Stimulated activated CD8-positive, alpha-beta memory T cell treated with anti-CD3 and anti-CD28 coated beads, Interleukin-4, amount 100 ng/mL, for 1 hour (primary cell): Measurements from ENCODE around the gene ADPRHL1.
"Not testable (repeated sequence)": the region's sequence is repeated elsewhere in the genome, so short reads cannot be mapped to it uniquely, and the experiment has no call there.

Source experiments
- DNase-seq, 2 donors: peaks; one replicate each; pipeline ENCODE4 v3.0.0-alpha.2; 2020; ENCODE audit warnings: low read depth in 2 of 2, low spot score in 1 of 2

ADPRHL1 gene

DNA sequence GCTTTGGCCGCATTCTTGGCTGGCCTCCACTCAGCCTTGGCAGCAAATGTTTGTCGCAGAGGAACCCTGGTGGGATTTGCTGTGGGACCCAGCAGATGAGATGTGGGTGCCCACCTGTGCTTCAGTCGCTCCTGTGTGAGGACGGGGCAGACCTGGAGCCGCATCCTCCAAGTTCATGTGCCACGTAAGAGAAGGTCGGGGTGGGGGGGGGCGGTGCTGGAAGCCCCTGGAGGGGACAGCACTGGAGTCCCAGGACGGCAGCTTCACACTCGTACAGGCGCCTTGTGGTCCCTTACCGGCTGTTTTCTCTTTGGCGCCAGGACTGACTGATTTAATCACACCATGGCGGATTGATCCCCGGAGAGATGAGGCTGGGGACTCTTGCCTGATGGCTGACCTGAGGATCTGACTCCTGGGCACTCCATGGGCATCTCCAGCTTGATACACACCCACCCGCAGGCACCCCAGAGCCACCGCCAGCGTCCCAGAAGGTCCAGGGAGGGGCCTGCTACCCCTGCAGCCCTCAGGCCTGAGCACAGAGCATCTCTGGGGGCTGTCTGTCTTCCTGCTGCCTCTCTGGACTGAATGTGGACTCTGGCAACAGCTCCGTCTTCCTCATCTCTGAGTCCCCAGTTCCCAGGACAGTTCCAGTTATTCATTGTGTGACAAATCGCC lies 79.3 kb downstream of the ADPRHL1 start:
- no peak for DNase-seq

DNA sequence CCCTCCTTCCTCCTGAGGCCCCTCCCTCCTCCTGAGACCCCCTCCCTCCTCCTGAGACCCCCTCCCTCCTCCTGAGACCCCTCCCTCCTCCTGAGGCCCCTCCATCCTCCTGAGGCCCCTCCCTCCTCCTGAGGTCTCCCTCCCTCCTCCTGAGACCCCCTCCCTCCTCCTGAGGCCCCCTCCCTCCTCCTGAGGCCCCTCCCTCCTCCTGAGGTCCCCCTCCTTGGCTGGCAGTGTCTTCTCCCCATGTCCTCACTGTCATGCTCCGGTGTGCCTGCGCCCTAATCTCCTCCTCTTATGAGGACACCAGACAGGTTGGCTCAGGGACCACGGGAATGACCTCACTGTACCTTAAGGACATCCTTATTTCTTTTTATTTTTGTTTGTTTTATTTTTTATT lies 81.6 kb downstream of the ADPRHL1 start:
- not testable (repeated sequence) for DNase-seq

DNA sequence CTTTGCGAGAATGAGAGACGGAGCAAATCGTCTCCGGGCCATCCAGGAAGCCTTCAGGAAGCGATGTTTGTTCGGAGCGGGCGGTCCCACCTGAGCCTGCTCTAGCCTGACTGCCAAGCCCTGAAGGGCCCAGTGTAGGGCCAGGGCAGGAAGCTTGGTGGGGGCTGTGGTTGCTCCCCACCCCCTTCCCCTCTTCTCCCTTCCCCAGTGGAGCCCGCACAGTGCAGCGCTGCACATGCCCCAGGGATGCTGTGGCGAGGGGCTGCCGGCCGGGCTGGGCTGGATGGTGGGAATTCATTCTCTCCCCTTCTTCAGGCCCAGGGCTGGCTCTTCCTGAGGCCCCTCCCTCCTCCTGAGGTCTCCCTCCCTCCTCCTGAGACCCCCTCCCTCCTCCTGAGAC lies 82.2 kb downstream of the ADPRHL1 start:
- no peak for DNase-seq

DNA sequence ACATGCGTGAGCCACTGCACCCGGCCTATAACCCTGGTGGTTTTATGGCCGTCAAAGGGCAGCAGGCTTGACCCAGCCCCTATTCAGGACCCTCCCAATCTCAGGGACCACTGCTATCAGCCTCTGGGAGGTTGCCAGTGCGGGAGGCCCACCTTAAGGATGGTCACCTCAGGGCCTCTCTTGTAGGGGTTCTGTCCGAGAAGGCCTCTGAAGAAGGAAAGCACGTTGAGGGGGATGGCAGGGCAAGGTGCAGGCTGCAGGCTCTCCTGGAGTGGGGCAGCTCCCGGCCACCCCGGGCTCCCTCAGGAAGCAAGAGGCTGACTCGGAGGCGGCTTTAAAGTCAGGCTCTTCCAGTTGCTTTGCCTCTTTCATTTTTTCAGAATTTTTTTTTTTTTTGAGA lies 83.4 kb downstream of the ADPRHL1 start:
- DNase-seq, result no peak

DNA sequence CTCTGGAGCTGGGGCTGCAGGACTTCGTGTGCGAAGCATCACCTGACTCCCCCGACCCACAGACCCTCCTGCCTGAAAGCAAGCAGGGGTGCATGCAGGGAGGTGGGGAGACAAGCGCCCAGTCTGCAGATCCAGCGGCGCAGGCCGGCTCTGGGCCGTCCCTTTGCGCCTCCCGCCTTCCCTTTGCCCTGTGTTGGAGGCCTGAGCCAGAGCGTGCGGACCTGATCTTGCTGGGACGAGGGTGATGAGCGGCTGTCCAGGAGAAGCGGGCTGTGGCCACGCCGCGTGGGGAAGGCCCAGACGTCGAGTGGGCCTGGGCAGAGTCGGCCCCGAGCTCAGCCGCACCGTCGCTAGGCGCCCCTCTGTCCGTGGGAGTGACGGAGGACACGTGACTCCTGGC lies 84.1 kb downstream of the ADPRHL1 start:
- DNase-seq, result no peak

DNA sequence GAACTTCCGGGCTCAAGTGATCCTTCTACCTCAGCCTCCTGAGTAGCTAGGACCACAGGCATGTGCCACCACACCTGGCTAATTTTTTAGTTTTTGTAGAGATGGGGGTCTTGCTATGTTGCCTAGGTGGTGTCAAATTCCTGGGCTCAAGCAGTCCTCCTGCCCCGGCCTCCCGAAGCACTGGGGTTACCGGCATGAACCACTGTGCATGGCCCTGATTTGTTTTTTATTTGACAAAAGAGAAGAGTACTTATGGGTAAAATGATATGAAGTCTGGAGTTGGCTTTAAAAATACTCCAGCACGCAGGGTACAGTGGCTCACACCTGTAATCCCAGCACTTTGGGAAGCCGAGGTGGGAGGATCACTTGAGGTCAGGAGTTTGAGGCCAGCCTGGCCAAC lies 84.9 kb downstream of the ADPRHL1 start:
- not testable (repeated sequence) for DNase-seq

DNA sequence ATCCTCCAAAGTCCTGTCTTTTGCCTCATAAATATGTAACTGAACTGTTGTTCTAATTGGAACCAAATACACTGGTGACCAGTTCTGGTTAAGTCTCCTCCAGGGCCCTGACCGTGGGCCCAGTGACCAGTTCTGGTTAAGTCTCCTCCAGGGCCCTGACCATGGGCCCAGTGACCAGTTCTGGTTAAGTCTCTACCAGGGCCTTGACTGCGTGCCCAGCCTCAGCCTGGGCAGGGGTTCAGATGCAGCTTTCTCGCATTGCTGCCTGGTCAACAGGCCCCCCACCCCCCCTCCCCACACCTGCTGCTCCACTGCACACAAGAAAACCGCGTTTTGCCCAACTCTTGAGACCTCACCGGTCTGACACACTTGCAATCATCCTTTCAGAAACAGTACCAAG lies 85.5 kb downstream of the ADPRHL1 start:
- DNase-seq, result no peak

DNA sequence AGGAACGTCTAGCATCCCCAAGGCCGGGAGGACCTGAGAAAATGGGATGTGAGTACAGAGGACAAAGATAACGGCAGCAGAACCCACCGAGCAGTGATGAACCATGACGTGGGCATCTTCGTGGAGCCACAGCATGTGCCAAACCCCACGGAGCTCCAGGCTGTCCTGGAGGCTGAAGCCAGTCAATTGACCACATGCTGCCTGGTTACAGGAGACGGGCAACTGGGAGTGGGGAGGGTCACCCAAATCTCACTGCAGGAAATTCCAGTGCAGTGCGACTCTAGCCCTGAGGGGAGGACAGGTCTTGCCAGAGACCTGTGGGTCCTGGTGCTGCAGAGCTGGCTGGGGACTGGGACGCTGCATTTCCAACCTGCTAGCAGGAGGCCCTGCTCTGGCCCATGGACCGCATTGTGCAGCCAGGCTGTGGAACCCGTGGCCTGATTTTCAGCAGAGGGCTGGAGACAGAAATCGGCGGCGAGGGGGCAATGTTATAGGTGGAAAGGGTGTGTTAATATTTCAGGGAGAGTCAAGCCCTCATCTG lies 86.2 kb downstream of the ADPRHL1 start:
- DNase-seq, result no peak

GRCh38 chr13:113365971-113366588 lies 87.2 kb downstream of the ADPRHL1 start:
- DNase-seq, result no peak

DNA sequence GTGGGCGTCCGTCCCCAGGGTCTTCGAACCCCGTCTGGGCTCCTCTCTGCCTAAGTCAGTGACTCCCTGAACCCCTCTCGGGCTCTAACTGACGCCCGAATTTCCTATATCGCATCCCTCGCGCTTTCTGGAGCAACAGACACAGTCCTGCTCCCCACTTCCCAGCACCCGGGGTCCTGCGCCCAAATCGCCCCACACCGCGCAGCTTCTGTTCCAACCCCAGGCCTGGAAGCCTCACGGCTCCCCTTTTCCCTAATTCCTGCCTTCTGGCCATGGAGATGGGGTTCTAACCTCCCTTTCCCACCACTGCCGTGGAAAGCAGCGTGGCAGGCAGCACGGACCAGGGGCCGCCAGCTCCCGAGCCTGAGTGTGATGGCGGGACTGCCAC lies 87.7 kb downstream of the ADPRHL1 start:
- no peak for DNase-seq

DNA sequence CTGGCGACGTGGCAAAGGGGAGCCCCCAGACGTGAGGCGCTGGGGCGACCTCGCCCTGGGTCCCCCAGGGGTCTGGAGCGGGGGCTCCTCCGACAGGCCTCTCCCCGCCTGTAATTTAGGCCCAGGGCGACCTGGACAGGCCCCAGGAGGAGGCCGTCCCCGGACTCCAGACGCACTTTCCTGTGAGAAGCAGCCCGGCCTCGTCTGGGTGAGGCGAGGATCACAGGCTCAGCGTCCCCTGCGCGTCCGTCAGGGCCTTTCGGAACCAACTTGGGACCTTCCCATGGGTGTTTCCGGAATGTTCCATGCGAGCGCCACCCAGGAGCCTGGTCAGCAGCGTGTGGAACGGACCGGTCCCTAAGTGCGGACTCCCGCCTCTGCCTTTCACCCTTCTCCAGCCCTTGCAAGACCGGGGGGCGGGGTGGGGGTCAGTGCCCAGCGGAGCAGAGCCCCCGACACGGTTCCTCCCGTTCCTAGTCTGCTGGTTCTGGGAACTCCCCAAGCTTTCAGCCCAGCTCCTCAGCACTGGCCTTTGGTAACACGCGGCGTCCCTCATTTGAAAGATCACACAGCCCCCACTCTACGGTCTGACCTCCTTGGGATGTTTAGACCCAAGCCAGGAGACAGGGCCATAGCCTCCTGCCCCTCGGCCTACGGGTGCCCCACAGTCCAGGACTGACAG lies 88.2 kb downstream of the ADPRHL1 start:
- DNase-seq, result no peak

- DNase-seq, result no peak
These were observed 88.9 kb downstream of the ADPRHL1 start for GRCh38 chr13:113364311-113364889.

- no peak for DNase-seq
These were observed 91.9 kb downstream of the ADPRHL1 start for GRCh38 chr13:113361406-113361805.

- no peak for DNase-seq
These were observed 92.8 kb downstream of the ADPRHL1 start for GRCh38 chr13:113360446-113360845.

DNA sequence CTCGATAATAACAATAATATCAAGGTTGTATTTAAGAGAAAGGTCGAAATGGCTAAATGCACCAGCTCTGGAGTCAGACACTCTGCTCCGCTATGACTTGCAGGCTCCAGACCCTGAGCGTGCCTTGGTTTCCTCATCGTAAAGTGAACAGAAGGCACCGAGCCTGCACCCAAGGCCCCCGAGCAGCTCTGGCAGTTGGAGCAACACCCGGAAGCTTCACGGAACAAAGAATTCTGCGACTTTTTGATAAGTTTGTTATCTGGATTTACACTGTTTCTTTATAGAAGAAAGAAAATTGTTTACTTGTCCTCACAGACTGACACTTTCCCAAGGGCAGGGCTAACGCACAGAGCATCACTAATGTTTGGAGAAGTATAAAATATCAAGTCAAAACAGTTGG lies 93.7 kb downstream of the ADPRHL1 start:
- no peak for DNase-seq

- no peak for DNase-seq
These were observed 94.6 kb downstream of the ADPRHL1 start for GRCh38 chr13:113358653-113359190.

GRCh38 chr13:113357529-113357928 lies 95.8 kb downstream of the ADPRHL1 start:
- DNase-seq, result no peak

DNA sequence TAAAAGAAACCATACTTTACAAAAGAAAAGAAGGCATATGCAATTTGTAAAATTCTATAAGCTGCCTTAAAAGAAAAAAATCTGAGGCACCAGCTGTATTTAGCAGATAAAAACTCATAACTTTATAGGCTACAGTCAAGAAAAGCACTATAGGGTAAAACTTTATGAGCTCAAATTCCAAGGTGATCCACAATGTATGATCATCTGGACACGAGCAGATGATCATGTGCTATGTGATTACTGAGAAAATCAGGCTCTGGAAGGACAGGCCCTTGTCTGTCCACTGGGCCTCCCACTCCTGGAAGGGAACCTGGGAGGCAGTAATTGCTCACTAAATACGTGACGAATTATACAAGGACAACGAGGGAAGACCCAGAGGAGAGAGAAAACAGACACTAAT lies 96.7 kb downstream of the ADPRHL1 start:
- DNase-seq, result no peak

- no peak for DNase-seq
These were observed 97.7 kb downstream of the ADPRHL1 start for GRCh38 chr13:113355621-113356020.

GRCh38 chr13:113354831-113355610 lies 98.3 kb downstream of the ADPRHL1 start:
- no peak for DNase-seq

DNA sequence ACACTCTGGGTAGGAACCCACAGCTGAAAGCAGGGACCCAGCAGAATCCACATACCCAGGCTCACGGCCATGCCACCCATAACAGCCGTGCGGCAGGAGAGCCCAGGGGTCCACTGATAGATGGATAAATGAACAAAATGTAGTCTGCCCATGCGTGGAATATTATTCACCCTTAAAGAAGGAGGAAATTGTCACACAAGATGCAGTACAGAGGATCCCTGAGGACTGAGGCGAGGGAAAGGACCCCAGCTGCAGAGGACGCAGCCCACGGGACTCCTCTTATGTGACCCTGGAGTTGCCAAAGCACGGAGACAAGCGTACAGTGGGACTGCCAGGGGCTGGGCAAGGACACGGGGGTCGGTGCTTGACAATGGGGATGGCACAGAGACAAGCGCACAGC lies 100.0 kb downstream of the ADPRHL1 start:
- no peak for DNase-seq
